ENCODE data around the gene ANK2. TPM values are rescaled to one million over a fixed set of nuclear protein-coding genes. Genes with fewer than 3 reads are reported as not detected.
"Not testable (repeated sequence)": the region's sequence is repeated elsewhere in the genome, so short reads cannot be mapped to it uniquely, and the experiment has no call there.

Gene ANK2
- total RNA-seq, 2 donors from 2014 or later: 70.0 to 124 TPM

- TF ChIP-seq CTCF (conservative IDR thresholded peaks at IDR 0.05): no peak
- no peak overlapping the region for H3K4me3 Mint-ChIP-seq
Observed at GRCh38 chr4:113232194-113232593, 182.7 kb downstream of the ANK2 start.

GRCh38 chr4:113236916-113237315 is 187.5 kb downstream of the ANK2 start:
- Histone ChIP-seq H3K27me3 (ENCODE audit: control insufficient read depth, insufficient read depth, low read length, poor library complexity, severe bottlenecking) (no peaks in the 10 kb centered on the region), H3K4me3 (ENCODE audit: low read length) (no peak overlapping the region), H3K9me3 (ENCODE audit: control insufficient read depth, low read length) (no peaks in the 10 kb centered on the region), H3K4me1 (ENCODE audit: control insufficient read depth, insufficient read depth, low read length) (no peaks in the 10 kb centered on the region), H3K9ac (ENCODE audit: extremely low read depth, low read length, poor library complexity, severe bottlenecking) (no peak overlapping the region), H3K27ac (ENCODE audit: low read depth, low read length) (no peak overlapping the region), H3K36me3 (ENCODE audit: control insufficient read depth, insufficient read depth, low read length) (peaks cover 41% of the 10 kb centered on the region)
- no peak for TF ChIP-seq CTCF (conservative IDR thresholded peaks at IDR 0.05)
- DNase-seq: no peak
- Mint-ChIP-seq H3K9me3 (no peaks in the 10 kb centered on the region), H3K27ac (no peak overlapping the region), H3K4me1 (no peaks in the 10 kb centered on the region), H3K27me3 (ENCODE audit: insufficient read depth) (no peaks in the 10 kb centered on the region), H3K36me3 (ENCODE audit: low read depth) (peaks cover 51% of the 10 kb centered on the region), H3K4me3 (no peak overlapping the region)
- 94 to 98% methylated on average over 5 of the region's 5 CpGs for WGBS, 2 experiments (ENCODE audit: insufficient coverage in 1 of 2, insufficient read length in 1 of 2)

More at GRCh38 chr4:113232194-113232593, 182.7 kb downstream of the ANK2 start:
- Mint-ChIP-seq H3K27me3 (ENCODE audit: insufficient read depth) (no peaks in the 10 kb centered on the region), H3K36me3 (ENCODE audit: low read depth) (peaks cover 43% of the 10 kb centered on the region), H3K27ac (no peak overlapping the region), H3K9me3 (no peaks in the 10 kb centered on the region), H3K4me1 (no peaks in the 10 kb centered on the region)
- DNase-seq: no peak
- H3K36me3 ChIP-seq (ENCODE audit: control insufficient read depth, insufficient read depth, low read length): peaks cover 35% of the 10 kb centered on the region
- no peaks in the 10 kb centered on the region for H3K4me1 ChIP-seq (ENCODE audit: control insufficient read depth, insufficient read depth, low read length)
- H3K9ac ChIP-seq (ENCODE audit: extremely low read depth, low read length, poor library complexity, severe bottlenecking): no peak overlapping the region
- H3K9me3 ChIP-seq (ENCODE audit: control insufficient read depth, low read length): no peaks in the 10 kb centered on the region
- no peaks in the 10 kb centered on the region for H3K27me3 ChIP-seq (ENCODE audit: control insufficient read depth, insufficient read depth, low read length, poor library complexity, severe bottlenecking)
- H3K4me3 ChIP-seq (ENCODE audit: low read length): no peak overlapping the region
- WGBS, 2 experiments (ENCODE audit: insufficient coverage in 1 of 2, insufficient read length in 1 of 2): 90 to 96% methylated on average over 2 of the region's 2 CpGs
- H3K27ac ChIP-seq (ENCODE audit: low read depth, low read length): no peak overlapping the region

- H3K4me3 Mint-ChIP-seq: no peak overlapping the region
- H3K36me3 Mint-ChIP-seq (ENCODE audit: low read depth): peaks cover 45% of the 10 kb centered on the region
- H3K9me3 Mint-ChIP-seq: peaks cover 9% of the 10 kb centered on the region
- Histone ChIP-seq H3K27ac (ENCODE audit: low read depth, low read length) (no peak overlapping the region), H3K9ac (ENCODE audit: extremely low read depth, low read length, poor library complexity, severe bottlenecking) (no peak overlapping the region), H3K36me3 (ENCODE audit: control insufficient read depth, insufficient read depth, low read length) (peaks cover 40% of the 10 kb centered on the region), H3K27me3 (ENCODE audit: control insufficient read depth, insufficient read depth, low read length, poor library complexity, severe bottlenecking) (no peaks in the 10 kb centered on the region), H3K4me1 (ENCODE audit: control insufficient read depth, insufficient read depth, low read length) (no peaks in the 10 kb centered on the region), H3K4me3 (ENCODE audit: low read length) (no peak overlapping the region), H3K9me3 (ENCODE audit: control insufficient read depth, low read length) (peaks cover 6% of the 10 kb centered on the region)
- 96% methylated on average over 3 of the region's 3 CpGs; no CpG with 5 or more reads in 1 of the 2 experiments for WGBS, 2 experiments (ENCODE audit: insufficient coverage in 1 of 2, insufficient read length in 1 of 2)
- H3K27ac Mint-ChIP-seq: no peak overlapping the region
- peaks cover 5% of the 10 kb centered on the region for H3K4me1 Mint-ChIP-seq
- no peak for TF ChIP-seq CTCF (conservative IDR thresholded peaks at IDR 0.05)
- no peaks in the 10 kb centered on the region for H3K27me3 Mint-ChIP-seq (ENCODE audit: insufficient read depth)
- no peak for DNase-seq
Observed at GRCh38 chr4:113243312-113243711, 193.9 kb downstream of the ANK2 start.

- not testable (repeated sequence) for H3K4me3 Mint-ChIP-seq; H3K4me1 Mint-ChIP-seq; H3K9ac ChIP-seq (ENCODE audit: extremely low read depth, low read length, poor library complexity, severe bottlenecking); H3K4me1 ChIP-seq (ENCODE audit: control insufficient read depth, insufficient read depth, low read length); H3K9me3 Mint-ChIP-seq; DNase-seq; H3K27me3 Mint-ChIP-seq (ENCODE audit: insufficient read depth); H3K4me3 ChIP-seq (ENCODE audit: low read length); H3K27ac Mint-ChIP-seq; H3K27me3 ChIP-seq (ENCODE audit: control insufficient read depth, insufficient read depth, low read length, poor library complexity, severe bottlenecking); H3K27ac ChIP-seq (ENCODE audit: low read depth, low read length); H3K9me3 ChIP-seq (ENCODE audit: control insufficient read depth, low read length)
- H3K36me3 ChIP-seq (ENCODE audit: control insufficient read depth, insufficient read depth, low read length): peaks cover 42% of the 10 kb centered on the region
- 94 to 100% methylated on average over 1 to 2 of the region's 4 CpGs for WGBS, 2 experiments (ENCODE audit: insufficient coverage in 1 of 2, insufficient read length in 1 of 2)
- peaks cover 53% of the 10 kb centered on the region for H3K36me3 Mint-ChIP-seq (ENCODE audit: low read depth)
Observed at GRCh38 chr4:113244747-113245146, 195.3 kb downstream of the ANK2 start.

Data from endodermal cell (in vitro differentiated cells).